ENCODE data around the gene GTPBP10. TPM values are rescaled to one million over a fixed set of nuclear protein-coding genes. Genes with fewer than 3 reads are reported as not detected.

Gene GTPBP10
- total and polyA plus RNA-seq, 2 donors (not counting 1 experiment from before 2014, with no cell fraction given): 17.7 to 36.2 TPM

DNA sequence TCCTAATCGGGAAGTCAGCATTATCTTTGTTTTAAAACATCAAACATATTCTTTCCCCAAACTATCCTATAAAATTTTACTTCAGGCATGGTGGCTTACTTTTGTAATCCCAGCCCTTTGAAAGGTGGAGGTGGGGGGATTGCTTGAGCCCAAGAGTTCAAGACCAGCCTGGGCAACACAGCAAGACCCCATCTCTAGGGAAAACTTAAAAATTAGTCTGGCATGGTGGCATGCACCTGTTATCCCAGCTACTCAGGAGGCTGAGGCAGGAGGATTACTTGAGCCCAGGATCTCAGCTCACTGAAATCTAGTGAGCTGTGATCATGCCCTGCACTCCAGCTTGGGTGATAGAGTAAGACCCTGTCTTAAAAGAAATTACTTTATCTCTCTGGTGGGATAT, 61.6 kb downstream of the GTPBP10 start:
- DNase-seq (no peak), ATAC-seq (ENCODE audit: low read depth) (no peak)
- no CpG with 5 or more reads among the region's 1 CpG for WGBS (ENCODE audit: insufficient coverage)
- Histone ChIP-seq H3K36me3 (replicated peaks in 1 of 2; ENCODE audit: control extremely low read depth in 1 of 2, control insufficient read depth in 1 of 2, extremely low read depth in 1 of 2, insufficient read depth in 2 of 2, low read length in 1 of 2) (no peaks in the 10 kb centered on the region), H3K9ac (ENCODE audit: low read length) (no peak overlapping the region), H3K79me2 (ENCODE audit: control insufficient read depth, insufficient read depth, low read length) (no peaks in the 10 kb centered on the region), H3K4me1 (ENCODE audit: control insufficient read depth in 2 of 2, insufficient read depth in 2 of 2, low read length in 2 of 2) (peaks cover 5% of the 10 kb centered on the region in 2 donors), H3K9me3 (ENCODE audit: control extremely low read depth in 1 of 3, control insufficient read depth in 2 of 3, insufficient read depth in 1 of 3, low read length in 2 of 3) (no peaks in the 10 kb centered on the region), H2AFZ (ENCODE audit: insufficient read depth, low read depth, low read length, poor library complexity, severe bottlenecking) (no peak overlapping the region), H3K4me2 (replicated peaks; ENCODE audit: low read depth, low read length, poor library complexity, severe bottlenecking) (no peak overlapping the region), H3K4me3 (ENCODE audit: control extremely low read depth in 1 of 5, extremely low read depth in 1 of 5, insufficient read depth in 1 of 5, low read depth in 2 of 5, low read length in 4 of 5) (no peak overlapping the region), H4K20me1 (ENCODE audit: control insufficient read depth, insufficient read depth, low read length, poor library complexity, severe bottlenecking) (no peaks in the 10 kb centered on the region), H3K27me3 (replicated peaks in 1 of 4; ENCODE audit: control extremely low read depth in 1 of 4, control insufficient read depth in 3 of 4, insufficient read depth in 4 of 4, low read length in 3 of 4) (no peaks in the 10 kb centered on the region), H3K27ac (ENCODE audit: low read length in 2 of 2) (no peak overlapping the region)
- Mint-ChIP-seq H3K4me1 (peaks cover 14% of the 10 kb centered on the region), H3K9me3 (ENCODE audit: insufficient read depth) (no peaks in the 10 kb centered on the region), H3K4me3 (no peak overlapping the region), H3K27me3 (no peaks in the 10 kb centered on the region), H3K27ac (no peak overlapping the region)
- ChIA-PET POLR2A (no interaction called here), CTCF (interaction anchor here (0.6 to 1.6 kb wide), 3 partner anchors 20 to 197 kb away, joined by 4 read pairs; partner anchors contain the start of gene STEAP2)
- intact Hi-C loops (cut with micrococcal nuclease): loop anchor here (10.0 kb wide), 1 partner anchor 297 kb away; no protein-coding TSS in a partner anchor
- TF ChIP-seq, protein P1, sequence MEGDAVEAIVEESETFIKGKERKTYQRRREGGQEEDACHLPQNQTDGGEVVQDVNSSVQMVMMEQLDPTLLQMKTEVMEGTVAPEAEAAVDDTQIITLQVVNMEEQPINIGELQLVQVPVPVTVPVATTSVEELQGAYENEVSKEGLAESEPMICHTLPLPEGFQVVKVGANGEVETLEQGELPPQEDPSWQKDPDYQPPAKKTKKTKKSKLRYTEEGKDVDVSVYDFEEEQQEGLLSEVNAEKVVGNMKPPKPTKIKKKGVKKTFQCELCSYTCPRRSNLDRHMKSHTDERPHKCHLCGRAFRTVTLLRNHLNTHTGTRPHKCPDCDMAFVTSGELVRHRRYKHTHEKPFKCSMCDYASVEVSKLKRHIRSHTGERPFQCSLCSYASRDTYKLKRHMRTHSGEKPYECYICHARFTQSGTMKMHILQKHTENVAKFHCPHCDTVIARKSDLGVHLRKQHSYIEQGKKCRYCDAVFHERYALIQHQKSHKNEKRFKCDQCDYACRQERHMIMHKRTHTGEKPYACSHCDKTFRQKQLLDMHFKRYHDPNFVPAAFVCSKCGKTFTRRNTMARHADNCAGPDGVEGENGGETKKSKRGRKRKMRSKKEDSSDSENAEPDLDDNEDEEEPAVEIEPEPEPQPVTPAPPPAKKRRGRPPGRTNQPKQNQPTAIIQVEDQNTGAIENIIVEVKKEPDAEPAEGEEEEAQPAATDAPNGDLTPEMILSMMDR (IDR thresholded peaks at IDR 0.05): no peak
- TF ChIP-seq EZH2 (IDR thresholded peaks at IDR 0.05; ENCODE audit: borderline replicate concordance, insufficient read depth, low read depth, low read length, poor library complexity, severe bottlenecking): no peak

DNA sequence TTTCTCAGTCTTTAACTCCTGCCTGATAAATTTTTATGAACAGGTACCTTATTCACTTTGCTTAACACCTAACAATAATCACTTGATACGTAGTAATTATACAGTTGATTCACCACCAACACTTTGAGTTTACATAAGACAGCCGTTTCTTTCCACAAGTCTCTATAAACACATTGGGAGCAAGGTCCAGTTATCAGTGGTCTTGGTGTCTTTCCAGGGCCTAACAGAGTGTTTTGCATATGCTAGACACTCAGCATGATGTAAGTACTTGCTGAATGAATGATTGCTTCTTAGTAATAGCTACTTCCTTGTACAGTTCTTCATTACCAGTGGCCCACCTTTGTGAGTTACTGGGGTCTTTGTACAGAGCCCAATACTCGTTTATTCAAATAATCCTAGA, 63.2 kb downstream of the GTPBP10 start:
- Histone ChIP-seq H3K36me3 (replicated peaks in 1 of 2; ENCODE audit: control extremely low read depth in 1 of 2, control insufficient read depth in 1 of 2, extremely low read depth in 1 of 2, insufficient read depth in 2 of 2, low read length in 1 of 2) (no peaks in the 10 kb centered on the region), H2AFZ (ENCODE audit: insufficient read depth, low read depth, low read length, poor library complexity, severe bottlenecking) (no peak overlapping the region), H3K27ac (ENCODE audit: low read length in 2 of 2) (no peak overlapping the region), H4K20me1 (ENCODE audit: control insufficient read depth, insufficient read depth, low read length, poor library complexity, severe bottlenecking) (no peaks in the 10 kb centered on the region), H3K9ac (ENCODE audit: low read length) (no peak overlapping the region), H3K4me2 (replicated peaks; ENCODE audit: low read depth, low read length, poor library complexity, severe bottlenecking) (no peak overlapping the region), H3K27me3 (replicated peaks in 1 of 4; ENCODE audit: control extremely low read depth in 1 of 4, control insufficient read depth in 3 of 4, insufficient read depth in 4 of 4, low read length in 3 of 4) (no peaks in the 10 kb centered on the region), H3K4me3 (ENCODE audit: control extremely low read depth in 1 of 5, extremely low read depth in 1 of 5, insufficient read depth in 1 of 5, low read depth in 2 of 5, low read length in 4 of 5) (no peak overlapping the region), H3K9me3 (ENCODE audit: control extremely low read depth in 1 of 3, control insufficient read depth in 2 of 3, insufficient read depth in 1 of 3, low read length in 2 of 3) (no peaks in the 10 kb centered on the region), H3K79me2 (ENCODE audit: control insufficient read depth, insufficient read depth, low read length) (no peaks in the 10 kb centered on the region), H3K4me1 (ENCODE audit: control insufficient read depth in 2 of 2, insufficient read depth in 2 of 2, low read length in 2 of 2) (no peaks in the 10 kb centered on the region)
- 100% methylated on average over 2 of the region's 3 CpGs for WGBS (ENCODE audit: insufficient coverage)
- no peak for DNase-seq
- ChIA-PET POLR2A (no interaction called here), CTCF (interaction anchor here (1.6 to 11.8 kb wide), 3 partner anchors 20 to 256 kb away, joined by 5 to 76 read pairs (median 20); partner anchors contain the start of gene STEAP1)
- intact Hi-C loops (cut with micrococcal nuclease): loop anchor here (5.0 to 10.0 kb wide), 2 partner anchors 257 to 295 kb away; partner anchors contain the start of gene STEAP1
- no peaks in the 10 kb centered on the region for H3K27me3 Mint-ChIP-seq
- TF ChIP-seq, protein P1 (IDR thresholded peaks at IDR 0.05): no peak
- no peak for TF ChIP-seq EZH2 (IDR thresholded peaks at IDR 0.05; ENCODE audit: borderline replicate concordance, insufficient read depth, low read depth, low read length, poor library complexity, severe bottlenecking)
- H3K9me3 Mint-ChIP-seq (ENCODE audit: insufficient read depth): no peaks in the 10 kb centered on the region
- ATAC-seq (ENCODE audit: low read depth): no peak
- H3K4me3 Mint-ChIP-seq: no peak overlapping the region
- no peak overlapping the region for H3K27ac Mint-ChIP-seq
- H3K4me1 Mint-ChIP-seq: peaks cover 4% of the 10 kb centered on the region
